ENCODE measurements around the gene TRMT6. TPM values are rescaled to one million over a fixed set of nuclear protein-coding genes. Genes with fewer than 3 reads are reported as not detected.

TRMT6 gene
- total RNA-seq, 1 donor from 2014 or later = 9.6 TPM

DNA sequence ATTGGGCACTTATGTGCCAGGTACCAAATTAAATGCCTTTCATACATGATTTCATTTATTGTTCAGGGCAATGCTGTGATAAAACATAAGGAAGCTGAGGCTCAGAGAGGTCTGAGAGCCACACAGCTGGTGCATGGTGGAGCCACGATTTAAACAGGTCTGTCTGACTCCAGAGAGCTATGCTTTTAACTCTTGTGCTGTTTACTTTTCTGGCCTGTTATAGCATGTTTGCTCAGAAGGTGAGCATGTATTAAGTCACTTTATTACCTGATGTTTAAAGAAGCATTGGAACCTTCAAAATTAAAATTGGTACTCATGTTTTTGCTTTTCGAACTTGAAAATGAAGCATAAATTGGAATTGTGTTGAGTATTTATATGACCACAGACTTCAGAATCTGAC lies 26.9 kb upstream of the TRMT6 start:
- TF ChIP-seq POLR2A (IDR thresholded peaks at IDR 0.05) = no peak
- no peak for TF ChIP-seq POLR2AphosphoS5 (IDR thresholded peaks at IDR 0.05; ENCODE audit: insufficient read depth in 1 of 2, low read depth in 1 of 2)
- Histone ChIP-seq H3K27ac (no peak overlapping the region), H3K9me3 (no peaks in the 10 kb centered on the region), H3K27me3 (no peaks in the 10 kb centered on the region), H3K36me3 (peaks cover 0 to 6% of the 10 kb centered on the region in 2 donors), H3K4me1 (no peaks in the 10 kb centered on the region), H3K4me3 (no peak overlapping the region)
- intact Hi-C loops (cut with DNase I) = no loop called here
- DNase-seq (ENCODE audit: extremely low spot score in 2 of 2) = no peak

- intact Hi-C loops (cut with DNase I) = no loop called here
- peaks cover 0 to 6% of the 10 kb centered on the region in 2 donors for H3K36me3 ChIP-seq
- no peaks in the 10 kb centered on the region for H3K4me1 ChIP-seq
- no peaks in the 10 kb centered on the region for H3K27me3 ChIP-seq
- no peak overlapping the region for H3K4me3 ChIP-seq
- DNase-seq (ENCODE audit: extremely low spot score in 2 of 2) = no peak
- H3K27ac ChIP-seq = no peak overlapping the region
- H3K9me3 ChIP-seq = no peaks in the 10 kb centered on the region
- TF ChIP-seq POLR2A (IDR thresholded peaks at IDR 0.05) (no peak), CTCF (IDR thresholded peaks at IDR 0.05) (no peak), POLR2AphosphoS5 (IDR thresholded peaks at IDR 0.05; ENCODE audit: insufficient read depth in 1 of 2, low read depth in 1 of 2) (no peak)
Measured at GRCh38 chr20:5975778-5976177, 25.4 kb upstream of the TRMT6 start.

GRCh38 chr20:5974531-5974930 lies 24.2 kb upstream of the TRMT6 start:
- Histone ChIP-seq H3K27ac (no peak overlapping the region), H3K9me3 (no peaks in the 10 kb centered on the region), H3K4me1 (no peaks in the 10 kb centered on the region), H3K36me3 (peaks cover 0 to 6% of the 10 kb centered on the region in 2 donors), H3K4me3 (no peak overlapping the region), H3K27me3 (no peaks in the 10 kb centered on the region)
- TF ChIP-seq CTCF (IDR thresholded peaks at IDR 0.05) = no peak
- TF ChIP-seq POLR2AphosphoS5 (IDR thresholded peaks at IDR 0.05; ENCODE audit: insufficient read depth in 1 of 2, low read depth in 1 of 2) = no peak
- no peak for TF ChIP-seq POLR2A (IDR thresholded peaks at IDR 0.05)
- no peak for DNase-seq (ENCODE audit: extremely low spot score in 2 of 2)
- intact Hi-C loops (cut with DNase I) = no loop called here

DNA sequence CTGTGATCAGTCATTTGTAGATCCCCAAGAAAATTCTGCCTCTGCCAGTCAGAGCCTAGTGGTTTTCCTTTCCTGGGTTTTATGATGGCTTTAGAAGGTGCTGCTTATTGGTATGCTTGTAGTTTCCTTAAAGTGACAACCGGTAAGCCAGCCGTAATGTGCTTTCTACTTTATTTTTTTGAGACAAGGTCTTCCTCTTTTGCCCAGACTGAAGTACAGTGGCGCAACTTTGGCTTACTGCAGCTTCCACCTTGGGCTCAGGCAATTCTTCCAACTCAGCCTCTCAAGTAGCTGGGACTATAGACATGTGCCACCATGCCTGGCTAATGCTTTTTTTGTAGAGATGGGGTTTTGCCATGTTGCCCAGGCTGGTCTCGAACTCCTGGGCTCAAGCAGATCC lies 23.6 kb upstream of the TRMT6 start:
- Histone ChIP-seq H3K36me3 (peaks cover 0 to 6% of the 10 kb centered on the region in 2 donors), H3K27ac (no peak overlapping the region), H3K9me3 (no peaks in the 10 kb centered on the region), H3K27me3 (no peaks in the 10 kb centered on the region), H3K4me1 (no peaks in the 10 kb centered on the region), H3K4me3 (no peak overlapping the region)
- TF ChIP-seq POLR2AphosphoS5 (IDR thresholded peaks at IDR 0.05; ENCODE audit: insufficient read depth in 1 of 2, low read depth in 1 of 2) = no peak
- TF ChIP-seq POLR2A (IDR thresholded peaks at IDR 0.05) = no peak
- no peak for TF ChIP-seq CTCF (IDR thresholded peaks at IDR 0.05)
- intact Hi-C loops (cut with DNase I) = no loop called here
- DNase-seq (ENCODE audit: extremely low spot score in 2 of 2) = no peak

- Histone ChIP-seq H3K4me3 (no peak overlapping the region), H3K4me1 (no peaks in the 10 kb centered on the region), H3K36me3 (peaks cover 0 to 1% of the 10 kb centered on the region in 2 donors), H3K27ac (no peak overlapping the region), H3K27me3 (no peaks in the 10 kb centered on the region), H3K9me3 (no peaks in the 10 kb centered on the region)
- TF ChIP-seq CTCF (IDR thresholded peaks at IDR 0.05) (no peak), POLR2AphosphoS5 (IDR thresholded peaks at IDR 0.05; ENCODE audit: insufficient read depth in 1 of 2, low read depth in 1 of 2) (no peak), POLR2A (IDR thresholded peaks at IDR 0.05) (no peak)
- DNase-seq (ENCODE audit: extremely low spot score in 2 of 2) = no peak
- intact Hi-C loops (cut with DNase I) = no loop called here
Measured at GRCh38 chr20:5973172-5973571, 22.8 kb upstream of the TRMT6 start.

Data from vagina (tissue), 2 donors.